Measurements from ENCODE around the gene SERPINC1. TPM values are rescaled to one million over a fixed set of nuclear protein-coding genes. Genes with fewer than 3 reads are reported as not detected.

The SERPINC1 gene
- total and polyA plus RNA-seq, 4 donors, result 0.08 to 0.61 (median 0.17) TPM; not detected in 1

GRCh38 chr1:173889885-173890284 is 27.2 kb downstream of the SERPINC1 start:
- Histone ChIP-seq H3K9me3 (ENCODE audit: control insufficient read depth in 4 of 4, insufficient read depth in 3 of 4, low read length in 3 of 4) (no peaks in the 10 kb centered on the region), H3K9ac (ENCODE audit: insufficient read depth in 1 of 2, low read length in 2 of 2) (no peak overlapping the region), H3K27me3 (ENCODE audit: control insufficient read depth in 3 of 3, insufficient read depth in 3 of 3, low read length in 2 of 3) (no peaks in the 10 kb centered on the region), H3K4me1 (ENCODE audit: control insufficient read depth in 5 of 5, insufficient read depth in 5 of 5, low read length in 5 of 5) (no peaks in the 10 kb centered on the region), H3K4me3 (no peak overlapping the region), H3K36me3 (ENCODE audit: control insufficient read depth in 4 of 4, insufficient read depth in 4 of 4, low read length in 4 of 4) (peaks cover 9 to 29% (median 15%) of the 10 kb centered on the region in 4 donors), H3K27ac (ENCODE audit: low read depth in 1 of 2, low read length in 1 of 2) (no peak overlapping the region)
- ATAC-seq (ENCODE audit: insufficient read depth, low FRiP score), result no peak
- TF ChIP-seq CTCF (IDR thresholded peaks at IDR 0.05; ENCODE audit: control extremely low read depth, extremely low read depth), result no peak
- WGBS, 2 donors, result 95 to 98% methylated on average over 2 of the region's 2 CpGs
- no peak for DNase-seq

- Histone ChIP-seq H3K9me3 (ENCODE audit: control insufficient read depth in 4 of 4, insufficient read depth in 3 of 4, low read length in 3 of 4) (no peaks in the 10 kb centered on the region), H3K36me3 (ENCODE audit: control insufficient read depth in 4 of 4, insufficient read depth in 4 of 4, low read length in 4 of 4) (peaks cover 9 to 32% (median 15%) of the 10 kb centered on the region in 4 donors), H3K4me1 (ENCODE audit: control insufficient read depth in 5 of 5, insufficient read depth in 5 of 5, low read length in 5 of 5) (no peaks in the 10 kb centered on the region), H3K9ac (ENCODE audit: insufficient read depth in 1 of 2, low read length in 2 of 2) (no peak overlapping the region), H3K4me3 (no peak overlapping the region), H3K27ac (ENCODE audit: low read depth in 1 of 2, low read length in 1 of 2) (no peak overlapping the region), H3K27me3 (ENCODE audit: control insufficient read depth in 3 of 3, insufficient read depth in 3 of 3, low read length in 2 of 3) (no peaks in the 10 kb centered on the region)
- DNase-seq (no peak), ATAC-seq (ENCODE audit: insufficient read depth, low FRiP score) (no peak)
- TF ChIP-seq CTCF (IDR thresholded peaks at IDR 0.05; ENCODE audit: control extremely low read depth, extremely low read depth), result no peak
These were observed 28.4 kb downstream of the SERPINC1 start for GRCh38 chr1:173888749-173889148.

GRCh38 chr1:173887627-173888026 is 29.5 kb downstream of the SERPINC1 start:
- Histone ChIP-seq H3K36me3 (ENCODE audit: control insufficient read depth in 4 of 4, insufficient read depth in 4 of 4, low read length in 4 of 4) (peaks cover 9 to 32% (median 15%) of the 10 kb centered on the region in 4 donors), H3K9me3 (ENCODE audit: control insufficient read depth in 4 of 4, insufficient read depth in 3 of 4, low read length in 3 of 4) (no peaks in the 10 kb centered on the region), H3K9ac (ENCODE audit: insufficient read depth in 1 of 2, low read length in 2 of 2) (no peak overlapping the region), H3K27me3 (ENCODE audit: control insufficient read depth in 3 of 3, insufficient read depth in 3 of 3, low read length in 2 of 3) (no peaks in the 10 kb centered on the region), H3K4me3 (no peak overlapping the region), H3K4me1 (ENCODE audit: control insufficient read depth in 5 of 5, insufficient read depth in 5 of 5, low read length in 5 of 5) (no peaks in the 10 kb centered on the region), H3K27ac (ENCODE audit: low read depth in 1 of 2, low read length in 1 of 2) (no peak overlapping the region)
- no peak for ATAC-seq (ENCODE audit: insufficient read depth, low FRiP score)
- 88% methylated on average over 2 of the region's 2 CpGs for WGBS, 2 donors
- TF ChIP-seq CTCF (IDR thresholded peaks at IDR 0.05; ENCODE audit: control extremely low read depth, extremely low read depth), result no peak
- DNase-seq, result no peak
